GM12874 (cell line): ENCODE measurements around the gene CREB5.

Experiments
- TF ChIP-seq, protein P1 (sequence below): IDR thresholded peaks from 2 replicates; pipeline ENCODE4 v1.5.1; 2011; ENCODE audit warnings: low read depth, mild to moderate bottlenecking, control low read depth, low read length, moderate library complexity; ENCODE audit not compliant: insufficient read depth

Gene CREB5

DNA sequence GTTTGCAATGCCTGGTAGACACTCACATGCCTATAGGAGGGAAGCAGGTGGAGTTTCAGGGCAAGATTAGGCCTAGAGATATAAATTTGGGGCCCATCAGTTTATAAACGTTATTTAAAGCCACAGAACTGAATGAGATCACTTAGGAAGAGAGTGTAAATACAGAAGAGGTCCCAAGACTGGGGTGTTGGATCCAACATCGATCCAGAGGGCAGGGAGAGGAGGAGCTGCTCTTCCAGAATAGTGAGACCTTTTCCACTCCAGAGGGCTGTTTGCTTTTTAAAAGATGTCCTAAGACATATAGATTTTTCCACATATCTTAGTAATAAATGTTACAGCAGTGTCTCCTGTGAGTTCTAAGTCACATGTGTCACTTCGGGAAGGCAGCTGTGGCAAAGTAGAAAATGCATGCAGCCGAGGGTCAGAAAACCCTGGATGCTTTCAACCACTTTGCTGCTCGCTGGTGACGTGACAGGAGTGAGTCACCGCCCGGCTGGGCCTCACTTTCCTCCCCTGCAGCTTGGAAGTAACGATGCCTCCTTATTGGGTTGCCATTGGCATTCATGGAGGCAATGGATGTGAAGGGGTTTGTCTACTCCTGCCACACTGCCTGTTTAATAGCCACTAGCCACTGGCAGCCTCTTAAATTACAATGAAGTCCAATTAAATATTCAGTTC lies 450.4 kb downstream of the CREB5 start:
- TF ChIP-seq, protein P1, sequence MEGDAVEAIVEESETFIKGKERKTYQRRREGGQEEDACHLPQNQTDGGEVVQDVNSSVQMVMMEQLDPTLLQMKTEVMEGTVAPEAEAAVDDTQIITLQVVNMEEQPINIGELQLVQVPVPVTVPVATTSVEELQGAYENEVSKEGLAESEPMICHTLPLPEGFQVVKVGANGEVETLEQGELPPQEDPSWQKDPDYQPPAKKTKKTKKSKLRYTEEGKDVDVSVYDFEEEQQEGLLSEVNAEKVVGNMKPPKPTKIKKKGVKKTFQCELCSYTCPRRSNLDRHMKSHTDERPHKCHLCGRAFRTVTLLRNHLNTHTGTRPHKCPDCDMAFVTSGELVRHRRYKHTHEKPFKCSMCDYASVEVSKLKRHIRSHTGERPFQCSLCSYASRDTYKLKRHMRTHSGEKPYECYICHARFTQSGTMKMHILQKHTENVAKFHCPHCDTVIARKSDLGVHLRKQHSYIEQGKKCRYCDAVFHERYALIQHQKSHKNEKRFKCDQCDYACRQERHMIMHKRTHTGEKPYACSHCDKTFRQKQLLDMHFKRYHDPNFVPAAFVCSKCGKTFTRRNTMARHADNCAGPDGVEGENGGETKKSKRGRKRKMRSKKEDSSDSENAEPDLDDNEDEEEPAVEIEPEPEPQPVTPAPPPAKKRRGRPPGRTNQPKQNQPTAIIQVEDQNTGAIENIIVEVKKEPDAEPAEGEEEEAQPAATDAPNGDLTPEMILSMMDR = no peak

DNA sequence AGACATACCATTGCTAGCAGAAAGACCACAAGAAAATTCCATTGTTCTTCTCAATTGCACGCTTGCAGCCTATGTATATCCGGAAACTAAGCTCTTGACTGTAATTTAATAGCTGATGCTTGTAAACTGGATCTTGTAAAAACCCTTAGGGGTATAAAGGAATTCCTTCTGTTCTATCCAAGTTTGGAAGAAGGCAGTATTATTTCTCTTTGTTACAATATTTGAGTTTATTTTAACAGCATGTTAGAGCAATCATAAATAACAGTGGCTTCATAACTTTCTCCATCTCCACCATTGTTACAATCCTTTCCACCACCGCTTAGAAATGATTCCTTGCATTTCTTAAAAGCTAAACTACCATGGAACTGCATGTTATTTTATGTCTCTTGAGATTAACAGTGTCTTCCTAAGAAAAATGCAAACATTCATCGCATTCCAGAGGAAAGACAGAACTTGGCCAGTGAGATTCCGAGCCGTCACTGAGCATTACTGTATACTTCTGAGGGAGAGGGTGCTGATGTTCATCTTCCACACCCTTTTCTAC lies 453.4 kb downstream of the CREB5 start:
- TF ChIP-seq, protein P1 = no peak

DNA sequence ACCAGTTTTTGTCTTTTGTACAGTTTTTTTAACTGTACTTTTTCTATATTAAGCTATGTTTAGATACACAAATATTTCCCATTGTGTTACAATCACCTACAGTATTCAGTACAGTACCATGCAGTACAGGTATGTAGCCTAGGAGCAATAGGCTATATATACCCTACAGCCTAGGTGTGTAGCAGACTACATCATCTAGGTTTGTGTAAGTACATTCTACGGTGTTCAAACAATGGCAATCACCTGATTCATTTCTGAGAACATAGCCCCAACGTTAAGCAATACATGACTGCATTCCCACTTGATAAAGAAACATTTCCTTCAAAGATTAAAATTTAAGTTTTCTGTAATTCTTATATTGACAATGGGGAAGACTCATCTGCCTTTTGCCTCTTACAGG lies 456.4 kb downstream of the CREB5 start:
- TF ChIP-seq, protein P1 = no peak

DNA sequence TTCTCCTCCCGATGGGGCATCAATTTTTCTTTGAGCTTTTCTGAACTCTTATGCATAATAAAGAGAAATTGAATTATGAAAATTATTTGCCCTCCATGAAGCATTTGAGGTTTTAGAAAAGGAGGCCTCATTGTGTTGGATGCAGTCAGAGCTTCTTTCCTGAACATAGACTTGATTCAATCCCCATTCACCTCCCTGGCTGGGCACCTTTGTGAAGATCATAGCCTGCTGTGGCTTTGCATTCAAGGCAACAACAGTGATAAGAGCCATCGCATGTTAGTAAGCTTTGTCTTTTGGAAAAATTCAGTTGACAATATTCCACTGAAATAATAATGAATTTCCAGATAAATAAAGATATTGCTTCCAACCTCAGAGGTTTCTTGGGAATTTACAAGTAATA lies 458.8 kb downstream of the CREB5 start:
- TF ChIP-seq, protein P1 = no peak

DNA sequence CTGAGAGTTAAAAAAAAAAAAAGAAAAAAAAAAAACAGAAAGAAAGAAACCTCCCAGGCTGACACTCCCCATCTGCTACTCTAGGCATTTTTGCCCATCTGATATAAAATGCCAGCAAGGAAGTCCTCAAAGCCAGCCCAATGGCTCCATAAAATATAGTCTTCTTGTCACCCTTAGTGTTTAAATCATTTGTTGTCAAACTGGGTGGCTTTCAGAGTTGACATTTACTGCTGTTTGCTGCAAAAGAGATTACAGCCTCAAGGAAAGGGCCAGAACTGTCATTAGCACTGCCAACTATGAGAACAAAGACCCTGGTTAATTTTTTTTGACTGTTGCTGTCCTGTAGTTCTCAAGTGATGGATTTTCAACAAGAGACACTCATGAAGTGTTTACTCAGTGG lies 459.3 kb downstream of the CREB5 start:
- TF ChIP-seq, protein P1 = no peak

DNA sequence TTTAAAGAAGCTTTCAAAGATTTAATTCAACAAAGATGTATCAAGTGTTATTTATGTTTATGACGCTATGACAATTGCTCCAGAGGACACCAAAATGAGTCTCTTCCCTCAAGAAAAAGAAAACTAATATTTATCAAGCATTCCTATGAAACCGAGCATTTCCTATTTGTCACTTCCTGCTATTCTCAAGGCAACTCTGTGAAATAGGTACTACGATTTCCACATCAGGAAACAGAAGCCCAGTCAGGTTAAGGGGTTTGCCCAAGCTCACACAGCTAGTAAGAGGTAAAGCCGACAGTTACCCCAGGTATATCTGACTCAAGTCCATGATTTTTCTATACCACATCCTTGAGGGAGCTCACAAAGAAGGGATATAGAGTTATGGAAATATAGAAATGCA lies 459.9 kb downstream of the CREB5 start:
- TF ChIP-seq, protein P1 = no peak

DNA sequence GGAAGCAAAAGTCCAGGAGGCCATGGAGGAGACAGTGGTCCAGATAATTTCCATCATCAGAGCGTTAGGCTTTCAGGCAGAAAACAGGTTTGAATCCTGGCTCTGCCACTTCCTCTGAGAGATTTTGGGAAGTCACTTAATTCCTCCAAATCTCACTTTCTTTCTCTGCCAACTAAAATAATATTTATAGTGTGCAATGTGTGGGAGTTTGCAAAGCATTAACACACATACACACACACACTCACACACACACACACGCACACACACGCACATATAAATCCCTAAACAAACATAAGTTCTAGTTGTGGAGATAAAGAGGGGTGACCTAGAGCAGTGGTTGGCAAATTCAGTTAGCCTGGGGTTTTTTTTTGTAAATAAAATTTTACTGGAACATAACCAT lies 461.0 kb downstream of the CREB5 start:
- TF ChIP-seq, protein P1 = no peak
